Effector memory CD4-positive, alpha-beta T cell (primary cell): ENCODE measurements around the gene ANAPC5.
"Not testable (repeated sequence)": the region's sequence is repeated elsewhere in the genome, so short reads cannot be mapped to it uniquely, and the experiment has no call there.

Experiments used
- DNase-seq, 3 donors: peaks; one replicate each; pipeline ENCODE4 v3.0.0-alpha.2; 2020
- H3K27ac ChIP-seq: 2 replicates; pipeline ENCODE4 v1.7.0; 2013; ENCODE audit warnings: mild to moderate bottlenecking, low read length, moderate library complexity; ENCODE audit not compliant: insufficient read depth, poor library complexity, severe bottlenecking
- H3K27me3 ChIP-seq: replicated peaks from 2 replicates; pipeline ENCODE4 v1.7.0; 2013; ENCODE audit warnings: mild to moderate bottlenecking, low read length; ENCODE audit not compliant: insufficient read depth, control insufficient read depth, poor library complexity, severe bottlenecking
- H3K36me3 ChIP-seq: 2 replicates; pipeline ENCODE4 v1.7.0; 2013; ENCODE audit warnings: mild to moderate bottlenecking, low read length, moderate library complexity; ENCODE audit not compliant: control insufficient read depth, insufficient read depth
- H3K4me1 ChIP-seq: 2 replicates; pipeline ENCODE4 v1.7.0; 2013; ENCODE audit warnings: low read length, mild to moderate bottlenecking; ENCODE audit not compliant: control insufficient read depth, insufficient read depth, poor library complexity, severe bottlenecking
- H3K4me3 ChIP-seq: 2 replicates; pipeline ENCODE4 v1.7.0; 2013; ENCODE audit warnings: low read length, low read depth, mild to moderate bottlenecking; ENCODE audit not compliant: insufficient read depth, poor library complexity, severe bottlenecking
- H3K9me3 ChIP-seq: 2 replicates; pipeline ENCODE4 v1.7.0; 2013; ENCODE audit warnings: mild to moderate bottlenecking, low read length, moderate library complexity; ENCODE audit not compliant: control insufficient read depth

The ANAPC5 gene

GRCh38 chr12:121323908-121324307, 28.3 kb downstream of the ANAPC5 start:
- H3K9me3 ChIP-seq, result no peaks in the 10 kb centered on the region
- peaks cover 58% of the 10 kb centered on the region for H3K36me3 ChIP-seq
- no peaks in the 10 kb centered on the region for H3K4me1 ChIP-seq
- no peak overlapping the region for H3K27ac ChIP-seq
- no peak for DNase-seq
- H3K27me3 ChIP-seq, result no peaks in the 10 kb centered on the region
- no peak overlapping the region for H3K4me3 ChIP-seq

- peaks cover 26% of the 10 kb centered on the region for H3K36me3 ChIP-seq
- H3K4me1 ChIP-seq, result peaks cover 5% of the 10 kb centered on the region
- H3K27ac ChIP-seq, result no peak overlapping the region
- DNase-seq, result no peak
- no peaks in the 10 kb centered on the region for H3K27me3 ChIP-seq
- no peaks in the 10 kb centered on the region for H3K9me3 ChIP-seq
- H3K4me3 ChIP-seq, result no peak overlapping the region
Observed at GRCh38 chr12:121318121-121318520, 34.1 kb downstream of the ANAPC5 start.

GRCh38 chr12:121314431-121314830, 37.8 kb downstream of the ANAPC5 start:
- no peak overlapping the region for H3K4me3 ChIP-seq
- H3K27me3 ChIP-seq, result no peaks in the 10 kb centered on the region
- peaks cover 5% of the 10 kb centered on the region for H3K4me1 ChIP-seq
- peaks cover 26% of the 10 kb centered on the region for H3K36me3 ChIP-seq
- no peaks in the 10 kb centered on the region for H3K9me3 ChIP-seq
- no peak overlapping the region for H3K27ac ChIP-seq
- DNase-seq, result no peak

GRCh38 chr12:121310231-121310630, 42.0 kb downstream of the ANAPC5 start:
- H3K4me1 ChIP-seq, H3K9me3 ChIP-seq, H3K27me3 ChIP-seq, DNase-seq, H3K27ac ChIP-seq, H3K4me3 ChIP-seq: not testable (repeated sequence)
- peaks cover 17% of the 10 kb centered on the region for H3K36me3 ChIP-seq

- not testable (repeated sequence) for DNase-seq, H3K9me3 ChIP-seq, H3K27me3 ChIP-seq, H3K4me3 ChIP-seq, H3K4me1 ChIP-seq, H3K27ac ChIP-seq
- H3K36me3 ChIP-seq, result peaks cover 17% of the 10 kb centered on the region
Observed at GRCh38 chr12:121307397-121307796, 44.8 kb downstream of the ANAPC5 start.

- Histone ChIP-seq H3K9me3 (no peaks in the 10 kb centered on the region), H3K27me3 (no peaks in the 10 kb centered on the region), H3K4me3 (no peak overlapping the region), H3K4me1 (no peaks in the 10 kb centered on the region), H3K27ac (no peak overlapping the region), H3K36me3 (peaks cover 8% of the 10 kb centered on the region)
- DNase-seq, result no peak
Observed at GRCh38 chr12:121304306-121304705, 47.9 kb downstream of the ANAPC5 start.

GRCh38 chr12:121301876-121302275, 50.3 kb downstream of the ANAPC5 start:
- peaks cover 5% of the 10 kb centered on the region for H3K4me1 ChIP-seq
- no peak overlapping the region for H3K4me3 ChIP-seq
- H3K36me3 ChIP-seq, result no peaks in the 10 kb centered on the region
- H3K27ac ChIP-seq, result no peak overlapping the region
- H3K9me3 ChIP-seq, result no peaks in the 10 kb centered on the region
- no peaks in the 10 kb centered on the region for H3K27me3 ChIP-seq
- no peak for DNase-seq

GRCh38 chr12:121300083-121300819, 52.0 kb downstream of the ANAPC5 start:
- no peak for DNase-seq
- no peaks in the 10 kb centered on the region for H3K9me3 ChIP-seq
- H3K4me3 ChIP-seq, result no peak overlapping the region
- no peaks in the 10 kb centered on the region for H3K36me3 ChIP-seq
- H3K27ac ChIP-seq, result no peak overlapping the region
- peaks cover 15% of the 10 kb centered on the region for H3K4me1 ChIP-seq
- H3K27me3 ChIP-seq, result no peaks in the 10 kb centered on the region

GRCh38 chr12:121299662-121300061, 52.5 kb downstream of the ANAPC5 start:
- H3K27me3 ChIP-seq, result no peaks in the 10 kb centered on the region
- H3K4me3 ChIP-seq, result no peak overlapping the region
- peaks cover 18% of the 10 kb centered on the region for H3K4me1 ChIP-seq
- no peak overlapping the region for H3K27ac ChIP-seq
- H3K36me3 ChIP-seq, result no peaks in the 10 kb centered on the region
- DNase-seq, result no peak
- no peaks in the 10 kb centered on the region for H3K9me3 ChIP-seq

GRCh38 chr12:121298411-121298810, 53.8 kb downstream of the ANAPC5 start:
- DNase-seq, H3K27ac ChIP-seq, H3K4me3 ChIP-seq: not testable (repeated sequence)

More at GRCh38 chr12:121298411-121298810, 53.8 kb downstream of the ANAPC5 start:
- not testable (repeated sequence) for H3K9me3 ChIP-seq, H3K36me3 ChIP-seq, H3K27me3 ChIP-seq
- peaks cover 21% of the 10 kb centered on the region for H3K4me1 ChIP-seq
